Activated CD4-positive, alpha-beta T cell treated with anti-CD3 and anti-CD28 coated beads, Interleukin-2, Interleukin-4, amounts not matched to agents 100 ng/mL and 50 ng/mL, durations not matched to agents 16 hours and 8 hours (primary cell): Measurements from ENCODE around the gene HERC5.
"Not testable (repeated sequence)": the region's sequence is repeated elsewhere in the genome, so short reads cannot be mapped to it uniquely, and the experiment has no call there.

ENCODE experiments used
- DNase-seq: peaks from one replicate; pipeline ENCODE4 v3.0.0-alpha.2; 2020; ENCODE audit warnings: low spot score

Gene HERC5

DNA sequence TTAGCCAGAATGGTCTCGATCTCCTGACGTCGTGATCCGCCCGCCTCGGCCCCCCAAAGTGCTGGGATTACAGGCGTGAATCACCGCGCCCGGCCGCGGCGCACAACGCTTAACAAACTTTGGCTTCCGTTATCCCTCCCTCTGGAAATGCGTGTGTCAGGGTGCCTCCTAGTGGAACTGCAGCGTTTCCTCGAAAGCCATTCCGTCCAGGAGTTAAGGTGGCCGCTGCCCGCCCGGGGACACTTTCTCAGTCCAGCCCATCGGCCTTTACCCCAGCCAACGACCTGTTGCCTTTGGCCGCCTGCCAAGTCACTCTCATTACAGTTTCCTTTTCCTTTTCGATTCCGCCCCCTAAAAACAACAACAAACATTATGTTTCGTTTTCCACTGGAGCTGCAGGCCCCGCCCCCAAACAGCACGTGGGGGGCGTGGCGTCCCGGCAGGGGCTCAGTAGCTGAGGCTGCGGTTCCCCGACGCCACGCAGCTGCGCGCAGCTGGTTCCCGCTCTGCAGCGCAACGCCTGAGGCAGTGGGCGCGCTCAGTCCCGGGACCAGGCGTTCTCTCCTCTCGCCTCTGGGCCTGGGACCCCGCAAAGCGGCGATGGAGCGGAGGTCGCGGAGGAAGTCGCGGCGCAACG is at the start of gene HERC5:
HERC5 (plus strand) TSS at position 450 of the 637 bp plus-strand sequence; CDS start at position 601, 151 bp downstream.
- DNase-seq: peak; percentile 92

DNA sequence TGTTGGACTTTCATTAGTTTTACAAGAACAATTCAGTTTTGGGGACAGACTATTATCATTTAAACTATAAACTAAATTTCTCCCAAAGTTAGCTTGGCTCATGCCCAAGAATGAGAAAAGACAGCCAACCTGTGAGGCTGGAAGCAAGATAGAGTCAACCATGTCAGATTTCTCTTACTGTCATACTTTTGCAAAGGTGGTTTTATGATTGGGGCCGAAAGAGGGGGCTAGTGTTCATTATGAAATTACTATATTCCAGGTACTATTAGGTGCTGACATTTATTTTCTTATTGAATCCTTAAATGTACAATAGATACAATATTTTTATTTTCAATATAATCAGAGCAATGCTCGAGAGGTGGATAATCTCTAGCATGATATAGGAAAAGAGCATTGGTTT is 47.7 kb upstream of the HERC5 start:
- no peak for DNase-seq

DNA sequence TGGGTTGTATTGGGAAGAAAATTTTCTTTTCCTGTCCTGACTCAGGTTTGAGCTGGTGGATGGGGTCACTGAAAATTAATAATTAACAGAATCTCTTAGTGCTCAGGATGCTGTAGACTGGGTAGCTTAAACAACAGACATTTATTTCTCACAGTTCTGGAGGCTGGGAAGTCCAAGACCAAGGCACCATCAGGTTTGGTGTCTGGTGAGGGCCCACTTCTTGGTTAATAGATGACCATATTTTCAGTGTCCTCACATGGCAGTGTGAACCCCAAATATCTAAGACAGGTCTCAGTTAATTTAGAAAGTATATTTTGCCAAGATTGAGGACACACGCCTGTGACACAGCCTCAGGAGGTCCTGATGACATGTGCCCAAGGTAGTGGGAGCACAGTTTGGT is 47.1 kb upstream of the HERC5 start:
- no peak for DNase-seq

DNA sequence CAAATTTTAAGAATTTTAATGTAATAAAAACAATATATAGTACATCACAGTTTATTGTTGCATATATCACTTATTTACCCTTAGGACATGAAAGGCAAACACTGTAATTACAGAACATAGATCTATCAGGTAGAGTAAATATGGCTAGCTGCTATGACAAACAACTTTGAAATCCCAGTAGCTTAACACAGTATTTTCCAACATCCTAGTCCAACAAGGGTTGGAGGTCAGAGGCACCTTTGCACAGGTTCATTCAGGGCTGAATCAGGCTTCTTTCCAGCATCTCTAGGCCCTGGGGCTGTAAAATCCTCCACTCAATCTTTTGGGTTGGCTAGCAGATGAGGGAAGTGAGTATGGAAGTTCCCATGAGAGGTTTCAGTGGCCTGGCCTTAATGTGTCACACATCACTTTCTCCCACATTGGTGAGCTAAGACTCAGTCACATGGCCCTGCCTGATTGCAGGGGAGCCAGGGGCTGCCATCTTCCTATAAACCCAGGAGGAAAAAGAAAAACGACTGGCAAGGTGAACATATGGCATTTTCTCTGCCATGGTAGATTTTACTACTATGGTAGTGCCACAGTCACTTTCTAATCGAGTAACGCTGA is 45.3 kb upstream of the HERC5 start:
- peak; percentile 1 for DNase-seq

DNA sequence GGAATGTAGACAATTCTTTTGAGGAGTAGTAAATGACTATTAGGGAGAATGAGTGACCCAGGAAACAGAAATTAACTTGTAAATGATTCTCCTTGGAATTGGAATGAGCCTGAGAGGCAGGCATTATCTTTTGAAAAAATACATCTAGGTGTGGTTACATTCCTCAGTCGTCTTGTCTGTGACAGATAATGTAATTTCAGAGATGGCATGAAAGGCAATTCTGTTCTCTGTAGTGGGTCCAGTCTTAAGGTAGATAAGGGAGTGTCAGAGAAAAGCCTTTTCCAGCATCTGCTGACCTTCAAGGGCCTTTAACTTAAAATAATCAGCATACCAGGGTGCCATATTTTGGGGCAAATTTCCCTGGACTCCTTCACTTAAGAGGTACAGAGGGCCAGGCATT is 43.1 kb upstream of the HERC5 start:
- DNase-seq: no peak

DNA sequence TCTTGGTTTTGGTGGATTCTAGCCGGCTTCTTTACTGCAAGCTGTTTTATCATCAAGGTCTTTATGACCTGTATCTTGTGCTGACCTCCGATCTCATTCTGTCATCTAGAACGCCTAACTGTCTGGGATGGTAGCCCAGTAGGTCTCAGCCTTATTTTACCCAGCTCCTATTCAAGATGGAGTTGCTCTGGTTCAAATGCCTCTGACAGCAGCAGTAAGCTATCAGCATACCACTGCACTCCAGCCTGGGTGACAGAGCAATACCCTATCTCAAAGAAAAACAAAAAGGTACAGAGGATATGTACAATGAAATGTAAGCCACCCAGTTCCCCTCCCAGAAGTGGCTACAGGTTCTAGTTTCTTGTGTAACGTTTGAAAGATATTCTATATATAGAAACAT is 42.2 kb upstream of the HERC5 start:
- no peak for DNase-seq

DNA sequence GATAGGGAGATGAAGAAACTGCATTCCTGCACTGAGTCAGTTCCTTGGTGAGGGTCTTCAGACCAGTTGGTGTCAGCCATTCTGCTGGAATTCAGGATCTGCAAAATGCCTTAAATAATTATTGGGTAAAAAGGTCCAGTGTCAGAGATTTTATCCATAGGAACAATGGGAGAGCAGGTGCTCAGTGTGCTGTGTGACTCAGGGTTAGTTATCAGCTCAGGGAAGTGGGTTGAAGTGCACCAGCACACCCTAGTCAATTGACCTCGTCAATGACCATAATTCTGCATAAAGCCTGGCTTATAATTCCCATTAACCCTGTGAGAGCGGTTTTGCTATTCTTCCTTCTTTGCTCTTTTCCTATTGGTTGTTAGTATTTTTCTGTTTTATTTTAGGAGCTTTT is 40.9 kb upstream of the HERC5 start:
- DNase-seq: no peak

DNA sequence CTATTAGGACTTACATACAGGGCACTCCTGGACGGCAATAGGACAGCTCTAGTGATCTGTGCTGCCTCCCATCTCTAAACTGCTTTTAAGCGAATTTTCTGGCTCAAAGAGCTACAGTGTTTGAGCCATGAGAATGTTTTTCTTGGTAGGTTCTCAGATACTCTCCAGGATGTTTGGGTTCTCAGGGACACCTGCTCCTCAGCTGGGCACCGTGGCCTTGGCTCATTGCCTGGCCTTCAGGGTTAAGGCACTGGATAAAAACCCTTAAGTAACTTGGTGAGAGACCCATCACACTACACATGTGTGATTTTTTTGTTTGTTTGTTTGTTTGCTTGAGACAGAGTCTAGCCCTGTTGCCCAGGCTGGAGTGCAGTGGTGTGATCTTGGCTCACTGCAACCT is 38.5 kb upstream of the HERC5 start:
- DNase-seq: no peak

DNA sequence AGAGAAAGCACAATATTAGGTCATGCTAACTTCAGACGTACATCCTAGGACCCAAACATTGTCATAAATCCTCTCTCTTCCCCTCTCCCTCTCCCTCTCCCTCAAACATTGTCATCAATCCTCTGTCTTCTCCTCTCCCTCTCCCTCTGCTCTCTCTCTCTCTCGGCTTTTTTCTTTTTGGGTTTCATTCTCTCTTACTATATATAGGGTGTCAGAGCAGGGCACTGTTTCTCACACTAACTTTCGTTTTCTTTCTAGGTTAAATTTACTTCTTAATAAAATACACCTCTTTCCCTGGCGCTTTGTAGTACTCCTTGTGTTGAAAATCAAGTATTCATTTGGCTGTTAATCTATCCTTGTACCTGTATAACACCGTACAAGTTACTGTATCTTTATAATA is 37.0 kb upstream of the HERC5 start:
- DNase-seq: no peak

DNA sequence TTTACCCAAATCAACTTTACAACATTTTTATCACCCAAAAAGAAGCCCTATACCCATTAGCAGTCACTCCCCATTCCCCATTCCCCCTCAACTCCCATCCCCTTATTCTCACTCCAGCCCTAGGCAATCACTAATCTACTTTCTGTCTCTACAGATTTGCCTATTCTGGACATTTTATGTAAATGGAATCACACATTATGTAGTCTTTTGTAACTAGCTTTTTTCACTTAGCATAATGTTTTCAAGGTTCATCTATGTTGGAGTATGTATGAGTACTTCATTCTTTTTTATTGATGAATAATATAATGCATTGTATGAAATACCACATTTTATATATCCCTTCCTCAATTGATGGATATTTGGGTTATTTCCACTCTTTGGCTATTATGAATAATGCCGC is 36.1 kb upstream of the HERC5 start:
- no peak for DNase-seq

DNA sequence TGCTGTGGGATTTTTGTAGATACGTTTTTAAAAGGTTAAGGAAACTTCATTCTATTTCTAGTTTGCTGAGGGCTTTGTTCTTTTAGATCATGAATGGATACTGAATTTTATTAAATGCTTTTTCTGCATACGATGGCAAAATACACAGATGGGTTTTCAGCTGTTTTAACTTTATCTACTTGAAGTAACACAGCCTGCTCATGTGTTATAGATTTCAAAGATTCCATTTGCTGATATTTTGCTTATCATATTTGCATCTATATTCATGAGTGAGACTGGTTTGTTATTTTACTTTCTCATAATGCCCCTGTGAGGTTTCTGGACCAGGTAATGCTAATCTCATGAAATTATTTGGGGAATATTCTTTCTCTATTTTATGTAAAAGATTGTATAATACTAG is 34.5 kb upstream of the HERC5 start:
- DNase-seq: no peak

DNA sequence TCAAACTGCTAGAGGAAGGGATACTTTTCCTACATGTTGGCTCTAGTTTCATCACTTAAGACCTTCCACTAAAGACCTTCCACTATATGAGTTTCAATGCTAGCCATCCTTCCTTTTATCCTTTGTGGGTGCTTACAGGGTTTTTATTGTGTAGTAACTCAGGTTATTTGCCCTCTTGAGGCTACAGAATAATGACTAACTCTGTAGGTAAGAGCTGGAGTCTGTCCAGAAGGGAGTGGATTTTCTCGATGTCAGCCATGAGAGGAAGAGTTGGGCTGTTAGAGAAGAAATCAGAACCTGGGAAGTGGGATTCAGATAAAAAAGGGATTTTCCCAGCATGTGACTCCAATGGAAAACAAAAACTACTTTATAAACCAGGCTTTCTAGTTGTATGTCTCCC is 27.5 kb upstream of the HERC5 start:
- DNase-seq: no peak

DNA sequence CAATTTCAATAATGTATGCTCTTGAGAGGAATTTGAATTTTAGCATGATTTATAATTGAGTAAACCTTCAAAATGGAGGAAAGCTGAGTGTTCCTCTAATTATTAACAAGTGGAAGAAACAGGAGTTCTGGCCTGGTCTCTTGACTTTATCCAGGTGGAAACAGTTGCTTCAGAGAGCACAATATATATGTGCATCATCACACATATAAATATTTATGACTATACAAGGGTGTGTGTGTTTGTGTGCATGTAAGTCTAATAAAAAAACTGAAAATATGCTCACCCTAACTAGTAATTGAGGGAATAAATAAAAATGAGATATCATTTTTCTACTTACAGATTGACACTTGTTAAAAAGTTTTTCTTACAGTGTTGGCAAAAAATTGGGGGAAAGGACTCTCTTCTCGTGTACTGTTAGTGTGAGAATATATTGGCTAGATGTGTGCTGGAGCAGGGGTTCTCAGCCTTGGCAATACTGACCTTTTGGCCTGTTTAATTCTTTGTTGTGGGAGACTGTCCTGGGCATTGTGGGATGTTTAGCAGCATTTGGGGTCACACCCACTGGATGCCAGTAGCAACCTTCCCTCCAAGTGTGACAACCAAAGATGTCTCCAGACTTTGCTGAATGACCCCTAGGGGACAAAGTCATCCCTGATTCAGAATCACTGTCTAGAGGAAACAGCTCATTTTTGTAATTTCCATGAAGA is 20.8 kb upstream of the HERC5 start:
- DNase-seq: no peak

DNA sequence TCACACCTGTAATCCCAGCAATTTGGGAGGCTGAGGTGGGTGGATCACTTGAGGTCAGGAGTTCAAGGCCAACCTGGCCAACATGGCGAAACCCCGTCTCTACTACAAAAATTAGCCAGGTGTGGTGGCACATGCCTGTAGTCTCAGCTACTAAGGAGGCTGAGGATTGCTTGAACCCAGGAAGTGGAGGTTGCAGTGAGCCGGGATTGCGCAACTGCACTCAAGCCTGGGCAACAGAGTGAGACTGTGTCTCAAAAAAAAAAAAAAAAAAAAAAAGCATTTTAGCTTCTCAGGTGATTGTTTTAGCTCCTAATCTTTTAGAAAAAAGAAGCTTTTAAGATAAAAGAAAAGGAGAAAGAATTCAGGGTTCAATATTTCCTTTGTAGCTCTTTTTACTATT is 19.0 kb upstream of the HERC5 start:
- not testable (repeated sequence) for DNase-seq

DNA sequence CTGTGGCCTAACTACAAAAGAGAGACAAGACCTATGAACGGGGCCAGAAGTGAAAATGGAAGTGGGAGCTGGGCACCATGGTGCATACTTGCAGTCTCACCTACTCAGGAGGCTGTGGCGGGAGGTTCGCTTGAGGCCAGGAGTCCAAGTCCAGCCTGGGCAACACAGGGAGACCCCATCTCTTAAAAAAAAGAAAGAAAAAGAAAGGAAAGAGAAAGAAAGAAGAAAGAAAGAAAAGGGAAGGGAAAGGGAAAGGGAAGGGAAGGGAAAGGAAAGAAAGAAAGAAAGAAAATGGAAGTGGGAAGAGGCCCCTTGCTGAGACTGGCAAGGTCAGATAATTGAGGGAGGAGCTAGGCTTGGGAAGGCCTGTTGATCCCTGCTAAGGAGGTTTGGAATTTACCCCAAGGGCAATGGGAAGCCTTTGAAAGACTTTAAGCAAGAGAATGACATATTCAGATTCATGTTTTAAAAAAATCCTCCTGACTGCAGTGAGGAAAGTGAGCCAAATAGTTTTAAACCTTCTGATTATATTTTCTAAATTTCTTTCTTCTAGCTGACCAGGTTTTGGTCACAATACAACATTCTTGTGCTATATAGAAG is 17.7 kb upstream of the HERC5 start:
- no peak for DNase-seq

DNA sequence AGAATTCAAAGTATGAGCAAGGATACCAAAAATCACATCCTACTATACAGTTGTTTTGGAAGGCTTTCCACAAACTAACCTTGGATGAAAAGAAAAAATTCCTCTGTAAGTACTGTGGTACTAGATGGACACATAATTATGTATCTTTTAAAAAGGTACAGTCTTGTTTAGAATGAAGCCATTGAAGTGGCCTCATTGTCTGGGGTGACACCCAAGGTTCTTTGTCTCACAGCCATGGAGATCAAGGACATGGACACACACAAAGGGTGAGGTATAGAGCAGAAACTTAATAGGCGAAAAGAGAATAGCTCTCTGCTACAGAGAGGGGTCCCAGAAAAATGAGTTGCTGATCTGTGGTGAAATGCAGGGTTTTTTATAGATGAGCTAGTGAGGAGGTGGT is 16.8 kb upstream of the HERC5 start:
- no peak for DNase-seq

DNA sequence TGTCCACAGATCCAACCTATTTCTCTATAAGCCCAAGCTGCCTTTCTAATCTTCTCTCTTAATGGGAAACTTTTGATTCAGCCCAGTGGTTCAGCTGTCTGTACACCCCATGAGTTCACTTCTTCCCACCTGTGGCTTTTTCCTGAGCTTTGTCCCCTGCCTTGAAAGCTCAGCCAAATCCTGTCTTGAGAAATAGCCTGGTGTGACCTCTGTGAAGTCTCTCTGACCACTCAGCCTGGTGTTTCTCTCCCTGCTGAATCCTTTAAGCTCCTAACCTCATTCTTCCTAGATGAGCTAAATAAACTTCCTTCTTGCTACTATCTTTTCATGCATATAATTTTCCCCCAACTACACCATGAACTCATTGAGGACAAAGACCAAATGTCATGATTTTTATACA is 15.2 kb upstream of the HERC5 start:
- no peak for DNase-seq

DNA sequence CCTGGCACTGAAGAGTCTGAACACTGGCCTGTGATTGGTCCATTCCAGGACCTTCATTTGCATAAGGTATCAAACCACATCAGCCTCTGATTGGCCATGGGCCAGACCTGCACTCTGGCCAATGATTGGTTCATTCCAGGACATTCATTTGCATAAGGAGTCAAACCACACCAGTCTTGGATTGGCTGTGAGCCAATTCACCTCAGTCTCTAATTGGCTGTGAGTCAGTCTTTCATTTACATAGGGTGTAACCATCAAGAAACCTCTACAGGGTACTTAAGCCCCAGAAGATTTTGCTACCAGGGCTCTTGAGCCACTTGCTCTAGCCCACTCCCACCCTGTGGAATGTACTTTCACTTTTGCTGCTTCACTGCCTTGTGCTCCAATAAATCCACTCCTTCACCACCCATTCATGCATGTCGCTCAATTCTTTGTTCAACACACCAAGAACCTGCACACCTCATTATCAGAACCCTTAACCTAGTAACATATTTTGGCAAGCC is 14.2 kb upstream of the HERC5 start:
- no peak for DNase-seq

DNA sequence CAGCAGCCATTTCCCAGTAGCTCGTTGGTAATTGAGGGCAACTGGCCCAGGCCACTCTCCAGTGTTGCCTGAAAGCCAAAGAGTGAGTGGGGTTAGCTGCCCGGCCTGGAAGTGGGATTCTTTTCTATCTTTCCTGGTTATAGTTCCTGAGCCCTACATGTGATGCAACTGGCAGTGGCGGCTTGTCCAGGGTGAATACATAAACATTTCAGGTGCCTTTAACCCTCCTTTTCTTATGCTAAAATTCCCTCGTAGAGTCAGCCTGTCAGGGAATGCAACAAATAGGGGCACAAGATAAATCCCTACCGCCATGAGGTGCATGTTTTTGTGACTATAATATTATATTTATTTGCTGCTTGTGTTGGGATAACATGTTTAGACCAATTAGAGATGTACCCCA is 13.4 kb upstream of the HERC5 start:
- no peak for DNase-seq

DNA sequence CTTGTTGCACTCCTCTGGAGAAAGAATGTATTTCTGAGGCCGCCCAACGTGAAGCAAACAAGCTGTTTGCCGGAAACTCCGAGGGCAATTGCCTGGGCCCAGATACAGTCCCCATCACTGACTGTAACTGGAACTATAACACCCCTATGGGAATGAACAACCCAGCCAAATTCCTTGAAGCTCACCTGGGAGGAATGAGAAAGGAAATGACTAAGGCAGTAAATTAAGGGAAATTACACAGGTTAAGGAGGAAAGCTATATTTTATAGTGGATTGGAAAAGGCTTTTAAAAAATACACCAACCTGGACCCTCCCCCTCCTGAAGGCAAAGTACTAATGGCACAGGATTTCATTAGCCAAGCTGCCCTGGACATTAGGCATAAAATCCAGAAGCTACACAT is 11.7 kb upstream of the HERC5 start:
- no peak for DNase-seq

DNA sequence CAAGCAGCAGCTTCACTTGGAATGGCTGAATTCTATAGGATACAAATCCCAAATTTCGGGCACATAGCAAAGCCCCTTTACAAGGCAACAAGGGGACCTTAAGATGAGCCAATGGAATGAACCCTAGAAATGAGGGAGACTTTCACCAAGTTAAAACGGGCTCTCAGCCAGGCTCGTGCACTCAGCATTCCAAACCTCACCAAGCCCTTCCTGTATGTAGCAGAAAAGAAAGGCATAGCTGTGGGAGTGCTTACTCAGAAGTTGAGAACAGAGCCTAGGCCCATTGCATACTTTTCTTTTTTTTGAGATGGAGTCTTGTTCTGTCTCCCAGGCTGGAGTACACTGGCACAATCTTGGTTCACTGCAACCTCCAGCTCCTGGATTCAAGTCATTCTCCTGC is 10.8 kb upstream of the HERC5 start:
- no peak for DNase-seq

DNA sequence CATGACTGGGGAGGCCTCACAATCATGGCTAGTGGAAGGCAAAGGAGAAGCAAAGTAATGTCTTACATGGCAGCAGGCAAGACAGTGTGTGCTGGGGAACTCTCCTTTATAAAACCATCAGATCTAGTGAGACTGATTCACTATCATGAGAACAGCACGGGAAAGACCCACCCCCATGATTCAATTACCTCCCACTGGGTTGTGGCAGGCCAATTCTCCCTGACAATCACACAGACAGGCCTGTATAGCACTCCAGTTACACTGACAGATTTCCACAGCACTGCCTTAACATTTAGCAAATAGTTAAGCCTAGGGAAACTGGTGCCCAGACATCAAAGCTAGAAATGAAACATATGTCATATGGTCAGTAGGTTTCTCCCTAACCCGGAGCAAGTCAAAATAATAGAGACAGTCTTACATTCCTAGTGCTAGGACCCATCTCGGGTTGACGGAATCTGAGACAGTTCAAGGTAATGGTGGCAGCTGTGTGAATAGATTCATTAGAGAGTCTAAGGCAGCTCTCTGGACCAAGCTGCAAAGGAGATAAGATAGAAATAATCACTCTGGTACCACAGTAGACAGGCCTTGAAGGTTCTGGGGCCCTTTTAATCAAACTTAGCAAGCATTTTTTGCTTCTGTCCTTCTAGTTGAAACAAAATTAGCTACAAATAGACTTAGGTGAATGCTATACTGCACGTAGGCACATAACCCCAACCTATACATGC is 9.4 kb upstream of the HERC5 start:
- DNase-seq: no peak
